A549 (cell line): ENCODE measurements around the gene BANF1. TPM values are rescaled to one million over a fixed set of nuclear protein-coding genes. Genes with fewer than 3 reads are reported as not detected.

ENCODE experiments used
- ATAC-seq, 2 experiments: fragments of 200-7000 bp in 1 of 2; fragments of >200 bp in 1 of 2; cut with Nextera tagmentation in 1 of 2; cut with Tn5 transposase in 1 of 2; 3 replicates each; pipeline versions ENCODE4 v1.8.0 to v1.9.1; 2018 to 2020; ENCODE audit warnings: mild to moderate bottlenecking in 1 of 2, moderate library complexity in 1 of 2
- CTCF ChIA-PET: fragments of 300-600 bp; sonication (Branson Sonifier 250); formaldehyde crosslinking; extraction: SDS; loops from one replicate; lab custom pipeline; 2021; ENCODE audit warnings: antibody characterized with exemption, inconsistent platforms; lab: Yijun Ruan, JAX
- POLR2A ChIA-PET: fragments of 350-600 bp; formaldehyde crosslinking; extraction: SDS; loops from one replicate; lab custom pipeline; 2021; ENCODE audit warnings: antibody characterized with exemption, inconsistent platforms; lab: Yijun Ruan, JAX
- DNase-seq, 2 experiments: peaks; one replicate each; pipeline versions ENCODE4 v3.0.0 to v3.0.0-alpha.2; 2011 to 2016; ENCODE audit warnings: low read depth in 1 of 2, low spot score in 1 of 2
- FAIRE-seq: peaks from 2 replicates; lab custom pipeline; 2011; peaks lifted over from hg19 to GRCh38; lab: Jason Lieb, UNC
- H3K27ac ChIP-seq, 2 experiments: fragments of >200 bp; sonication (Bioruptor Twin); formaldehyde crosslinking; 3 replicates each; pipeline ENCODE4 v1.5.1; 2016 to 2017
- H3K4me1 ChIP-seq: fragments of >200 bp; sonication (Bioruptor Twin); formaldehyde crosslinking; 3 replicates; pipeline ENCODE4 v1.6.1; 2016
- H3K4me2 ChIP-seq: fragments of >200 bp; sonication (Bioruptor Twin); formaldehyde crosslinking; 3 replicates; pipeline ENCODE4 v1.6.1; 2016
- H3K4me3 ChIP-seq: fragments of >200 bp; sonication (Bioruptor Twin); formaldehyde crosslinking; 3 replicates; pipeline ENCODE4 v1.5.1; 2016
- H3K9me3 ChIP-seq: fragments of >200 bp; sonication (Bioruptor Twin); formaldehyde crosslinking; 3 replicates; pipeline ENCODE4 v1.6.1; 2016
- BHLHE40 ChIP-seq: IDR thresholded peaks from 2 replicates; pipeline ENCODE4 v1.6.1; 2012; ENCODE audit warnings: low read depth, low read length, inconsistent platforms
- E2F6 ChIP-seq: IDR thresholded peaks from 2 replicates; pipeline ENCODE4 v1.6.1; 2012; ENCODE audit warnings: low read depth, borderline replicate concordance
- EHF ChIP-seq: fragments of 250-450 bp; sonication (Bioruptor Pico); IDR thresholded peaks from 2 replicates; pipeline ENCODE4 v1.5.0; 2020; ENCODE audit warnings: mild to moderate bottlenecking
- EHMT2 ChIP-seq: fragments of 200-600 bp; sonication (generic); IDR thresholded peaks from 2 replicates; pipeline ENCODE4 v1.6.1; 2016; ENCODE audit warnings: antibody characterized with exemption, low read depth, mild to moderate bottlenecking, moderate library complexity
- ELK1 ChIP-seq: fragments of 150-350 bp; IDR thresholded peaks from 2 replicates; pipeline ENCODE4 v1.6.1; 2014; ENCODE audit warnings: low read depth, mild to moderate bottlenecking, low read length
- FOSB ChIP-seq: fragments of 250-450 bp; sonication (Bioruptor Pico); IDR thresholded peaks from 2 replicates; pipeline ENCODE4 v1.5.0; 2020; ENCODE audit warnings: mild to moderate bottlenecking, moderate library complexity
- FOSL2 ChIP-seq, 2 experiments: fragments of 450-650 bp in 1 of 2; fragments of >200 bp in 1 of 2; sonication (Bioruptor Twin) in 1 of 2; formaldehyde crosslinking; IDR thresholded peaks; 2 replicates each; pipeline versions ENCODE4 v1.5.0 to v1.6.1; 2016 to 2020; ENCODE audit warnings: mild to moderate bottlenecking in 1 of 2, moderate library complexity in 1 of 2
- HMGXB4 ChIP-seq: fragments of 250-450 bp; sonication (Bioruptor Pico); IDR thresholded peaks from 2 replicates; pipeline ENCODE4 v1.5.0; 2021; ENCODE audit warnings: mild to moderate bottlenecking, moderate library complexity, borderline replicate concordance
- HOXA7 ChIP-seq: fragments of 250-450 bp; sonication (Bioruptor Pico); IDR thresholded peaks from 2 replicates; pipeline ENCODE4 v1.5.0; 2020; ENCODE audit warnings: mild to moderate bottlenecking, moderate library complexity
- MAZ ChIP-seq: fragments of 150-350 bp; IDR thresholded peaks from 2 replicates; pipeline ENCODE4 v1.6.1; 2014; ENCODE audit warnings: antibody characterized with exemption, low read depth, low read length, borderline replicate concordance
- POLR2AphosphoS2 ChIP-seq: conservative IDR thresholded peaks from 2 replicates; pipeline ENCODE4 v1.6.1; 2012; ENCODE audit warnings: low read length, improper control_type of control experiment, inconsistent platforms
- REST ChIP-seq: fragments of 200-600 bp; sonication (generic); IDR thresholded peaks from 2 replicates; pipeline ENCODE4 v1.6.1; 2016; ENCODE audit warnings: antibody characterized with exemption, mild to moderate bottlenecking, moderate library complexity
- TFCP2L1 ChIP-seq: fragments of 250-450 bp; sonication (Bioruptor Pico); IDR thresholded peaks from 2 replicates; pipeline ENCODE4 v1.5.0; 2021; ENCODE audit warnings: mild to moderate bottlenecking
- TP53 ChIP-seq: fragments of 250-450 bp; sonication (Bioruptor Pico); IDR thresholded peaks from 2 replicates; pipeline ENCODE4 v1.5.0; 2021; ENCODE audit warnings: mild to moderate bottlenecking, moderate library complexity
- USF2 ChIP-seq: fragments of 450-650 bp; IDR thresholded peaks from 2 replicates; pipeline ENCODE4 v1.6.1; 2014; ENCODE audit warnings: antibody characterized with exemption
- WGBS: methylation state at CpG from one replicate; pipeline ENCODE4 v1.1.6; 2017; ENCODE audit errors: missing lambda C conversion rate; 5-methylcytosine and 5-hydroxymethylcytosine counted together
- polyA plus RNA-seq, 4 experiments: library from polyadenylated mRNA; depleted of rRNA in 3 of 4; stranded (reverse); fragments of >200 nt; fragmentation: RNase III in 1 of 4; extraction: RNeasy Plus Mini Kit Qiagen cat#74134 plus additional on column Dnase treatment in 1 of 4; gene quantifications; 2 replicates in 3 of 4; 3 replicates in 1 of 4; pipeline ENCODE4 v1.2.3, GENCODE V29; 2011 to 2017

Gene BANF1
- polyA plus RNA-seq, 2 of the 4 experiments (the other 2 are of a cell fraction) = 309 to 399 TPM

- no peak for TF ChIP-seq TFCP2L1
- no peak for TF ChIP-seq EHF (CRISPR knock-in tag)
- TF ChIP-seq BHLHE40 = no peak
- TF ChIP-seq POLR2AphosphoS2 = no peak
- no peak for TF ChIP-seq ELK1
Observed at GRCh38 chr11:66015936-66016792, 13.9 kb downstream of the BANF1 start (continued).

- DNase-seq = no peak
- no peak overlapping the region for H3K4me3 ChIP-seq
- TF ChIP-seq MAZ (no peak), FOSL2 (IDR thresholded peaks at IDR 0.05) (no peak), FOSL2 (CRISPR knock-in tag; IDR thresholded peaks at IDR 0.05) (no peak), EHMT2 (no peak), HOXA7 (CRISPR knock-in tag) (no peak), REST (no peak), TP53 (CRISPR knock-in tag) (no peak), E2F6 (no peak), USF2 (no peak), FOSB (CRISPR knock-in tag) (no peak), HMGXB4 (CRISPR knock-in tag) (no peak)
- ATAC-seq = no peak
- no peak for FAIRE-seq
- POLR2A ChIA-PET = no interaction called here
- no peak overlapping the region for H3K27ac ChIP-seq
- H3K9me3 ChIP-seq = no peaks in the 10 kb centered on the region
- CTCF ChIA-PET = interaction anchor here (0.9 kb wide), 1 partner anchor 52 kb away, joined by 4 read pairs; no protein-coding TSS in a partner anchor
- 82% methylated on average over 10 of the region's 10 CpGs for WGBS
- H3K4me1 ChIP-seq = peaks cover 24% of the 10 kb centered on the region
- no peak overlapping the region for H3K4me2 ChIP-seq
Observed at GRCh38 chr11:66016793-66017177, 14.5 kb downstream of the BANF1 start.
